ENCODE measurements around the gene CALHM4.

CALHM4 gene

DNA sequence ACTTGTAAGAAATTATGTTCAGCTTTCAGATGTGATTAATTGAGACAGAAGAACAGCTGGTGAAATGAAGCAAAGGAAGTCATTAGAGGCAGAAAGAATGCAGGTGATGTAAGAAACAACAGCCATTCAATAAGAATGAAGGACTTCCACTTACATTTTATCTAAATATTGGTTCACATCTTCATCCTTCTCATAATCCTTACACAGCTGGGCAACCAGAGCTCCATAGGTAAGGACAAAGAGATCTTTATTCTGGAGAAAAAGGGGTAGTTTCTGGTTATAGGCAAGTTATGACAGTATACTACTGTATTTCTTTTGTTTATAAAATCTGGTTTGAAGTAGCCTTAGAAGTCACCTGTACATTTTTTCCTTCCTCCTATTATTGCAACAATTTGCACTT lies 10.4 kb upstream of the CALHM4 start:
- no peak for DNase-seq

DNA sequence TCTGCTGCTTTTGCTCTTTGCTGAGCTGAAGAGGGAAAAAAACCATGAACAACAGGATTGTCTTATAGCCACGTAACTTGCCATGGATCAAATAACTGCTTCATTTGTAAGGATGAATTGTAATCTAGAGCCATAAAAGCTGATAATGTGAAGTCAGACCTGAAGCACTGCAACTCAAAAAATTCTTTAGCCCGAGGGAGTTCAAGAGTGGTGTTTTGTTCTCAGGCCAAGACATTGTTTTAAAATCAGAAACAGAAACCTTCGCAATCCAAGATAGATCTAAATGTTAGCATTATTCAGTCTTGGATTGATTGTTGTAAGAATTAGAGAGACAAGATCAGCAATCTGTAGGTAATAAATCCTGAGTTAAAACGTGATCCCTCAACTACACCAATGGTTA lies 7.9 kb upstream of the CALHM4 start, which contains the start of gene TRAPPC3L:
TRAPPC3L (minus strand) TSS at position 34 of the 400 bp plus-strand sequence. CDS start 170 bp downstream, outside the sequence.
- DNase-seq: no peak

DNA sequence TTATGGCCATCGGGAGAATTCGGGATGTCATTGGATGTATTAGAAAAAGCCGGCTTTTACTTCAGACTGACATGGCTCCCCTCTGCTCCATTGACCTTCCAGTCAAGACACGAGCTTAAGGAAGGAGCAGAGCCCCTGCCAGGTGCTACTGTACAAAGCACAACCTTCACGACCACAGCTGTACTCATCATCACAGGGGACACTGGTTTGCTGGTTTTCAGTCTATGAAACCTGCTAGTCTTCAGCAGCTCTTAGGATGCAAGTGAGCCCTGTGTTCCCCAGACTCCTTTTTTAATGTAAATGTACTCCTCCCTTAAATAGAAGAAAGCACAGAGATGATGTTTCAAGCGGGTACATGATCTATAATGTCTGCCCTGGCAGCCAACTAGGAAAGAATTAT lies 6.2 kb upstream of the CALHM4 start:
- DNase-seq: no peak

DNA sequence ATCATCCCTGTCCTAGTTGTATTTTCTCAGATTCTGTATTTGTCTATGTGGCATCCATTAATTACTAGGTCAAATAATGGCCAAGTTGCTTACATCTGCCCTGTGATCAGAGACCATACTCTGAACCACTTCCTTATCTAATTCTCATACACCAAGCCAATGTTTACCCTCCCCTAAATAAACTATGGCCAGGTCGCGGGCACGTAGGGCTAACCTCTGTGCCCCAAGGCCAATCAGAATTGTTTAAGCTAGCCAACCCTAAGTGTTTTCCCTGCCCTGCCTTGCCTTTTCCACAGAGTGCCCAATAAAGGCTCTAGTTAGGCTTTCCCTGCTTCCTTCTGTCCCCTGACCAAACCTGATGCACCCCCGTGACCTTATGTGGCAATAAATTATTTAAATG lies 2.8 kb upstream of the CALHM4 start:
- no peak for DNase-seq

DNA sequence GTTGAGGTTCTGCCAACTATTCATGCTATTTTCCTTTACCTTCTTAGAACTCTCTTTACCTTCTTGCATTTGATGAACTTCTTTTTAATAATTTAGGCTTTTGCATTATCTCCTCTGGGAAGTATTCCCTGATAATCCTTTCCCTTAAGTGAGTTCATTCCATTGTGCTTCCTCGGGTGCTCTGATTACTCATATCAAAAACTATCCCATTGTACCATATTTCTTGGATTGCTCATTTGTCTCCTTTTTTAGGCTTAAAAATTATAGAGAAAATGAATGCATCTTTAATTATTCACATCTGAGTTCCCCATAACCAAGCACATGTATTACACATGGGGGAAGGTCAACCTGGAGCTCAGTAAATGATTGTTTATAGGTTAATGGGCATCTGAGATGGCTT lies 2.5 kb downstream of the CALHM4 start:
- DNase-seq: no peak

DNA sequence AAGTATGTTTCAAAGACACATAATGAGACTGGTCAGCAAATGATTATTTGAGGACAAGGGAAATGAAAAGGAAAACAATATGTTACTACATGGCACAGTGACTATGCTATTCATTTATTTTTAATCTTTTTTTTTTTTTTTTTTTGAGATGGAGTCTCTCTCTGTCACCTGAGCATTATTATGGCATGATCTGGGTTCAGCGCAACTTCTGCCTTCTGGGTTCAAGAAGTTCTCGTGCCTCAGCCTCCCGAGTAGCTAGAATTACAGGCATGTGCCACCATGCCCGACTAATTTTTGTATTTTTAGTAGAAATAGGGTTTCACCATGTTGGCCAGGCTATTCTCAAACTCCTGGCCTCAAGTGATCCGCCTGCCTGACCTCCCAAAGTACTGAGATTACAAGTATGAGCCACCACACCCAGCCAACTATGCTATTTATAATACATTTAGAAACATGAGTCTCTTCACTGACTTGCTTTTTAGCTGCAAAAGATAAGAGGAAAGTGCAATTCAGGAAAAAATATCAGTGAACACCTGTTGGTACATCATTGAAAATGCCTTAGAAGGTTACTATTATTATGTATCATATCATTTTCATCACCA lies 3.4 kb downstream of the CALHM4 start:
- DNase-seq: no peak

DNA sequence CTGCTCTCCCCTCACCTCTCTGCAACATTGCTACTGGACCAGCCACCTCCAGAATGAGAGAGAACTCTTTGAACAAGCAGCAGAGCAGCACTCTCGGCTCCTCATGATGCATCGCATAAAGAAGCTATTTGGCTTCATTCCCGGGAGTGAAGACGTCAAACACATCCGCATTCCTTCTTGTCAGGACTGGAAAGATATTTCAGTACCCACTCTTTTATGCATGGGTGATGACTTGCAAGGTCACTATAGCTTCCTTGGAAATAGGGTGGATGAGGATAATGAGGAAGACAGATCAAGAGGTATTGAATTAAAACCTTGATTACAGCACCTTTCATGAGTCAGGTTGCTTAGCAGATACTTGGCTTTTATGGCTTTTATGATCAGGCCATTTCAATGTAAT lies 4.3 kb downstream of the CALHM4 start:
- no peak for DNase-seq

DNA sequence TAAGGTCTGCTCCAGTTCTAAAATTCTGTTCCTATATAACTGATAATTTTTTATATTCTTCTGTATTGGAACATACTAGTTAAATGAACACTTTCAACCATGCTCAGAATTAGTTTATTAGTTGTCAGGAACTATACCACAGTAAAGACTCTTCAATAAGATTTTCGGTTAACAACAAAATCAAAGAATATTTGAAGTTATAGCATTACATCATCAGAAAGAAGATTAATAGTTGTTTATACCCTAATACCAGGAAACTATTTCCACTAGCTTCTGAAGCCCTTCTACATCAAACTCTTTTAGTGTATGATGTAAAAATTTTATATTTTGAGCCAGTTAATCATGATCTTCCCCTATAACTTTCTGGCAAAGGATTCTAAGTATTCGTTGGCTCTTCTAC lies 6.6 kb downstream of the CALHM4 start:
- DNase-seq: no peak

DNA sequence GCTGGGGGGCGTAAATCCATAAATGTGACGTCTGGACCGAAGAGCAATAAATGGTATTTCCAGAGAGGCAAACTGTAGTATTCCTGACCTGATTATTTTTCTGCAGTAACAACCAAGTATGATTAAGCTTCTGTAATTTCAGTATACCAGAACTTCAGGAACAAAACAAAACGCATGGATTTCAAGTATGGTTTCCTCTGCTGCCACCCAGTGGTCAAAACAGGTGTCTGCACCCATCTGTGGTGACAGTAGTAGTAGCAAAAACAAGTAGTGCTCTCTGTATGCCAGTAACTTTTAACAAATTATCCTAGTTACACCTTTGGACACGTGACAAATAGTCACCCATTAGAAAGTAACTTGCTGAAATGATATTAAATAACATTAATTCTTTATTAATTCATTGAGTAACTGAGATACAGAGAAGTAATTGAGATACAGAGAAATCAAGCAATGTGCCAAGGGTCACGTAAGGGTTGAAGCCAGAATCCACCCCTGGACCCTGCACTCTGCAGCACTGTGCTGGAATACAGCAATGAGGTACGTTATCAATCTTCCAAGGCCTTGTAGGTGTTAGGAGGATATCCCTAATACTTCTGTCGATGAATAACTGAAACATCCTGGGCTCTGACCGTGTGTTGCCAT lies 7.9 kb downstream of the CALHM4 start:
- DNase-seq: peak; percentile 52

DNA sequence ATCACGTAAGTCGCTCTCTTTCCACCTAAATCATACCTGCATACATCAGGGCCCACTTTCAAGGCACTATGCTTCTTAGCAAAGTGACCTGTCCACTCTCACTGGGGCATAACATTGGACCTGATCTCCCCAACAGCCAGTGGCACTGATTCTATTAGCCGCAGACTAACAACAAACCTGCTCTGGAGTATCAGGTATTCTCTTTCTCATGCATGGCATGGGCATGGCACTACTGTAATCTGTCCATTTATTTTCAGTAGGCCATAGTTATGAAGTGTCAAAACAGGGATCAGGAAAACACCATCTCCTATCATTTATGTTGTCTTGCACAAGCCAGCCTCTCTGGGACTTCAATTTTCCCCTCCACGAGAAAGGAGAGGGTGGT lies 8.5 kb downstream of the CALHM4 start:
- no peak for DNase-seq

DNA sequence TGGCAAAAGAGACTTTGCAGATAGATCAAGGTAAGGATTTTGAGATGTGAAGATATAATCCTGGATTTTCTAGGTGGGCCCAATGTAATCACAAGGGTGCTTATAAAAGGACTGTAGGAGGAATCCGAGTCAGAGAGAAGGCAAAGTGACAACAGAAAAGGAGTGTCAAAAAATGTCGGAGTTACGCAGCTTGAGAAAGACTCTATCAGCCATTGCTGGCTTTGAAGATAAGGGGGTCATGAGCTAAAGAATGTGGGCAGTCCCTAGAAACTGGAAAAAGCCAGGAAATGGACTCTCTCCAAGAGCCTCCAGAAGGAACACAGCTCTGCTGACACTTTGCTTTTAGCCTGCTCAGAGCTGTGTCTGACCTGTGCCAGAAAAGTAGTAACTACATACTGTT lies 9.1 kb downstream of the CALHM4 start:
- no peak for DNase-seq

DNA sequence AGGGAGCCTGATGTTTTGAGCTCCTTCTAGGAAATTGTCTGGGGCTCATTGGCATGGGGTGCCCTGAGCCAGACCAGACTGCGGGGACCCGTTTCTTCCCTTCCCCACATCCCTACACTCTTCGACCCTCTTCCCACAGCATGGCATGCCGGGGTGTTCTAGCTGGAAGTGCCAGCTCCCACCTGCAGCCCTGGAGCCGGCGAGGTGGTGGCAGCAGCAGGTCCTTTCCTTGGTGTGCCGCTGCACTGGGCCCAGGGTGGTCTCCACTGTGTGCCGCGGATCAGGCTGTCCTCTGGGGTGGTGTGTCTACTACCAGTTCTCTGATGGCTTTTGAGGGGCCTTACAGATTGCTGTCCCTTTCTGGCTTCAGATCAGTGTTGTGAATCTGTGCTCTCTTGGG lies 10.3 kb downstream of the CALHM4 start:
- no peak for DNase-seq

DNA sequence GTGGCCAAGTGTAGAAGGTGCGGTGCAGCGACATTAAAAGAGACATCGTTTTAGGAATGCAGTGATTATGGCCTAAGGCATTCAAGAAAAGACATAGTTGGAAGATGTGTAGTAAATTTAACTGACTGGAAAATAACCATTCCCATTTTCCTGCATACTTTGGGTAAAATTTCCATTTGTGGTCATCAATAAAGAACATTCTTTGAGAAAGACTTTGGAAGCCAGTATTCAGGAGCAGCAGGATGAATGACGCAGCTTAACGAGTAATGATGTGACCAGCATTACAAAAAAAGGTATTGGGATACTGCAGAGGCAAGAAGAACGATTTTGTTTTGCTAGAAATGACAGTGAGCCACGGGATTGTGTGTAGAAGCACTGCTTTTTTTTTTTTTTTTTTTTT lies 10.8 kb downstream of the CALHM4 start:
- DNase-seq: no peak

DNA sequence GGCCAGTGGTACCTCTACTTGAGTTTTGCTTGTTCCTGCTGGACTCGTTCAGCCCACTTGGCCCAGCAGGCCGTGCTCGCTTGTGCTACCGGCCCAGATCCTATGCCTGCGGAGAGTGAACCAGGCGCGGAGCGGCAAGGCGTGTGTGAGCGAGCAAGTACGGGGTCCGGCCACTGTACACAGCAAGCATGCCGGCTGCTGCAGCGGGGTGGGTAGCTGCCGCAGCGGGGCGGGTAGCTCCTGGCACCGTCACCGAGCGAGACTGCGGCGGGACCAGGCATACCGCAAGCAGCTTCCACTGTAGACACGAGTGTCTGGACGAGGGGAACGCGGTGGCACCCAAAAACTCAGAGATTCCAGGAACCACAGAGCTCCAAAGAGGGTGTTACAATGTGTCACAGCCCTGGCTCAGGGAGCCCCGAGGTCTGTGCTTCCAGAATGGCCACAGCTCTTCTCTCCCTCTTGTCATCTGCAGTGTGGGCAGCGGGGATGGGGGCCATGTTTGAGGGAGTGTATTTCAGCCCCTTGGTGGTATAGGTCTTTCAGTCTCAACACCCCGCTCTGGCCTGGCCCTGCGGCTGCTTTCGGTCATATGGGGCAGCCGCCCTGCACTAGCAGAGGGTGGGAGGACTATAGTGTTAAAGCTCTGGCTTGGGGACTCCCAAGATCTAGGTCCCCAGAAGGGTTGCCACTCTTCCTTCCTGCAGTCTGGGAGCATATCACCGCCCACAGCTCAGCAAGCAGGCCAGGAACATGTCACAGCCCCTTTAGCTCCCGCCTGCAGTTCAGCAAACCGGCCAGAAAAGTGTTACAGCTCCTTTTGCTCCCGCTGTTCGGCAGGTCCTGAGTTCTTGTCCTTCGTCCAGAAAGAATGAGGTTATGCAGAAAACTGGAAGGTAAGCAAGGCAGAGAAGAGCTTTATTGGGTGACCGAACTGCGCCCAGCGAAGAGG lies 11.6 kb downstream of the CALHM4 start:
- DNase-seq: no peak

DNA sequence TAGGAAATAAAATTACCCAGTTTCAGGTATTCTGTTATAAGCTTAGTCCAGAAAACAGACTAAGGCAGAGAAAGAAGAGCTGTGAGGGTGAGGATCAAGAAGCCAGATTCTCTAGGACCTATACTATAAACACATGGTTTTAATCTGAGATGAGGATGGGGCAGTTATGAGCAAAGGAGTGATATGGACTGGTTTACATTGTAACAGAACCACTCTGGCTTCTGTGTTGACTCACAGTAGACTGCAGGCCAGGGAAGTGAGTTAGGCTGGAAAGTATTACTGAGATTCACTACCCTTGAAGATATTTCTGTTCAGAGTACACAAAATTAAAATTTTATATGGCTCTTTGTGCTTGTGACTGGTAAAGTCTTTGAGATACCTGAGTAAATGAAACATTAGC lies 14.6 kb downstream of the CALHM4 start:
- DNase-seq: no peak

DNA sequence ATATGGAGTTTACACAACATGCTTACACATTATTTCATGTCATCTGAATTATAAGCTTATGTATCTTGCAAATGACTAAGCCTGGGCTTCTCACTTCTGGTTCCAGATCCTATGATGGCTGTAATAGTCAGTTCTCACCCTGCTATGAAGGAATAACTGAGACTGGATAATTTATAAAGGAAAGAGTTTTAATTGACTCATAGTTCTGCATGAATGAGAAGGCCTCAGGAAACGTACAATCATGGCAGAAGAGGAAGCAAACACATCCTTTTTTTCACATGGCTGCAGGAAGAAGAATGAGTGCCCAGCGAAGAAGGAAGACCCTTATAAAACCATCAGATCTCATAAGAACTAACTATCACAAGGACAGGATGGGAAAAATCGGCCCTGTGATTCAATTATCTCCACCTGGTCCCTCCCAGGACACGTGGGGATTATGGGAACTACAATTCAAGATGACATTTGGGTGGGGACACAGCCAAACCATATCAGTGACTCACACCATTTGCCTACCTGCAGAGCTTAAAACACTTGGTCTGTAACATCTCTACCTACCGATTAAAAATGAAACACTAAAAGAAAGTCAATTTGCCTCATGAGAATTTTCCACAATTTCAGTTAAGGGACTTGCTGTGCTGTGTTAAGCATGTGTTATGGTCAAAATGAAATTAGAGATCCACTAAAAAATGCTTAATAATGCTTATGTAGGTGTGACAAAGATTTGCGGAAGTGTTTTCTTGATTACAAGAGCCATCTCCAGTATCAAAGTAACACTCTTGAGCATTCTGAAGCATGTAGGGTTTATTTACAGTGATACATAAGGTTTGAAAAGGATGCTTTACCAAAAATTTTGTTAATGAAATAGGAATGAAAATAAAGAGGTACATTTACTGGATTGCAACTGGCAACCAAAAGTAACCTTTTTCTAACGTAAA lies 15.5 kb downstream of the CALHM4 start:
- no peak for DNase-seq

DNA sequence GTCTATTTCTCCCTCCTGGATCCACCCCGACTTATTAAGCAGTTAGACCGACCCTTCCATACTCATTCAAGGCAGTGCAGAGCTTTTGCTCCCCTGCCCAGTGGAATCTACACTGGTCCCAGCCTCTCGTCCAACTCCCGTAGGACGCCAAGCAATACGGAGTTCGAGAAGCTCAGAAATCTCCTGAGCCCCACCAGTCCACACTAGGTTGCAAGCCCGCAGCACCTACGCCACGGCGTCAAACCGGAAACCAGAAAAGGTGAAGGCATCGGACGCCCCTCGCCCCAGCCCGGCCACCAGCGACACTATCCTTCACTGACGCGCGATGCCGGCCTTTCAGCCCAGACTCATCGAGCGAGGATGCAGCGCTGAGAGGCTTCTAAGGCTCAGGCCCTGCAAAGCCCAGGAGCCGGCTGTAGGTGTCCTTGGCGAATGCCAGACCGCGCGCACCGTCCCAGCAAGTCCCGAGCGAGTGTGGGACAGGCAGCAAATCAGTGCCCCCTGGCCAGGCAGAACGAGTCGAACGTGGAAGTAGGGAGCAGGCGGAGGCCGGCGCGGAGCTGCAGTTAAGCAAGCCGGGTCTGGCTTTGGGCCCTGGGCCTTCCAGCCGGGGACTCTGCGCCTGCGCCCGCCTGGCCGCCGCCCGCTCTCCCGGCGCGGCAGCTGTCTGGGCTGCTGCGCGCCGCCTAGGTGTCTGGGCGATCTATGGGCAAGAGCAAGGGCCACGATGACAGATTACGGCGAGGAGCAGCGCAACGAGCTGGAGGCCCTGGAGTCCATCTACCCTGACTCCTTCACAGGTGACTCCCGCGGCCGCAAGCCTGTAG lies 17.5 kb downstream of the CALHM4 start, which contains the start of gene RWDD1:
RWDD1 (plus strand) TSS at position 649 of the 827 bp plus-strand sequence; CDS start at position 728, 79 bp downstream.
- DNase-seq: peak; percentile 94

DNA sequence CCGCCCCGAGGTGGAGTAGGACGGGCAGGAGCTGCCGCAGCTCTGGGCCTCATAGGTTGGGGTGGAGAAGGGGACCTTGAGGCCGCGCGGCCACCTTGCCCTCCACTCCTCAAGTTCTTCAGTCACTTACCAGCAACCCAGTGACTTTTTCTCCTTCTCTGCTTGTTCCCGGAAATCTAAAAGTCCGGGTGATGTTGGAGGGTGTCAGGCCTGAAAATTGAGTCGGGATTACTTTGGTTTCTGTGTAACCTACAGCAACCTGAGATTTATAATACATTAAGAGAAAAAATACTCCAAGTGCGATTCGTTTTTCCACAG lies 18.1 kb downstream of the CALHM4 start:
- DNase-seq: no peak

DNA sequence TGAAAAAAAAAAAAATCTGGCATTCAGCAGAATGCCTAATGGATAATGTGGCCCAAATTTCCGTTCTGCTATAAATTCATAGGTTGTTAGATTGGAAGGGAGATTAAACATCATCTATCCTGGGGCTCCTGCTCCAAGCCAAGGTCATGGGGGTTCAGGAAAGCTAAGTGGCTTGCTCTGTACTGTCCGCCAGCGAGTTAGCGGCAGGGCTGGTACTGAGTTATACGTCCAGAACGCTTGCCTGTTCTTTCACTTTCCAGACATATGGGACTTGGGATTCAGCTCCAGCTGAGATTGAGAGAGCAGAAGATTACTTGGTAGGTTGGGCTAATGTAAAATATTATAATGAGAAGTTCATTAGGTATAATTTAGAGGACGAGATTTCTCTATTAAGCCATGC lies 18.6 kb downstream of the CALHM4 start:
- DNase-seq: peak; percentile 3

DNA sequence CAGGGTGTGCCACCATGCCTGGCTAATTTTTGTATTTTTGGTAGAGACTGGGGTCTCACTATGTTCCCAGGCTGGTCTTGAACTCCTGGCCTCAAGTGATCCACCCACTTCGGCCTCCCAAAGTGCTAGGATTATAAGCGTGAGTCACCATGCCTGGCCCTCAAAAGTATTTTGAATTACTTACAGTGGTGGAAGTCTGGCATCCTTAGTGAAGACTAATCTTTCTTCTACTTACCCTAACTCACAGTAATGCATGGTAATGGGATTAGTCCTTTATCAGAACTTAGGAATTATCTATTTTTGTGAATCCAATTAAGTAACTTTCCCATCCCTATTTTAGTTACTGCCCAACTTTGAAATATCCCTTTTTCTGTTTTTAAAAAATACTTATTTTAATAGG lies 21.7 kb downstream of the CALHM4 start:
- no peak for DNase-seq

DNA sequence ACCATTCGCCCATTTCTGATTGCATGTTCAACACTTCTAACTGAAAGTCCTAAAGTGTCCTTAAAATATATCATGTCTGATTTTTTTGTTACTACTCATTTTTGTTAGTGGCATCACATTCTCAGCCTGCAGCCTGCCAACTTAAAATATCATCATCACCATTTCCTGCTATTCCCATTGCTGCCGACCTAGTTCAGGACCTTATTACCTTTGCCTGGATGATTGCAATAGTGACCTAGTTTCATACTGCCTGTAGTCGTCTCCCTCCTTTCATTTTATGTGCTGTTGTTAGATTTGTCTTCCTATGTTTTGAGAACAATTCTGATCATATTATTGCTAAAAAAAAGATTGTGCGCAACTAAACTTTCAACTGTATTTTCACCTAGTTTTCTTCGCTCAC lies 23.9 kb downstream of the CALHM4 start:
- DNase-seq: no peak

DNA sequence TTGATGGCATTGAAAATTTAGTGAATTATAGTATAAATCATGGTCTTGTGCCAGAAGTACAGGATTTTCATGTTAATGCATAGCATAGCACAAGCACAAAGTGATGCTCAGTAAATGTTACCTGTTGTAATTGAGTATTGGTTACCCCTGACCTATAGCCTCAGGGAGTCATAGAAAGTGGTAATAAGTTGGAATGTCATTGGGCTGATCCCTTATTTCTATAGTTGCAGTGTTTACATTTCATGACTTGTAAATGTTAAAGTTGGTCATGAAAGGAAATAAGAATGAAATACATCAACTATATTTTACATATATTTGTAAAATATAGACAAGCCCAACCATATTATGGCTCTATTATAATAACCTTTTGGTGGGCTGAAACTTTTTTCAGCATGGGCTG lies 24.8 kb downstream of the CALHM4 start:
- DNase-seq: no peak
